Neuron (in vitro differentiated cells): ENCODE measurements around the gene CRHR2.

ENCODE experiments used
- H2AFZ ChIP-seq: one replicate; pipeline ENCODE4 v1.6.1; 2013; ENCODE audit warnings: low read depth, mild to moderate bottlenecking, inconsistent platforms, low read length, moderate library complexity
- H3K27me3 ChIP-seq: one replicate; pipeline ENCODE4 v1.6.1; 2013; ENCODE audit warnings: low read length; ENCODE audit not compliant: insufficient read depth
- H3K36me3 ChIP-seq: one replicate; pipeline ENCODE4 v1.6.1; 2013; ENCODE audit warnings: low read length; ENCODE audit not compliant: insufficient read depth
- H3K4me1 ChIP-seq: one replicate; pipeline ENCODE4 v1.6.1; 2013; ENCODE audit warnings: low read length; ENCODE audit not compliant: insufficient read depth
- H3K4me3 ChIP-seq: 2 replicates; pipeline ENCODE4 v1.5.1; 2013; ENCODE audit warnings: mild to moderate bottlenecking, low read length, moderate library complexity
- H3K9me3 ChIP-seq: one replicate; pipeline ENCODE4 v1.6.1; 2013; ENCODE audit warnings: low read length

Gene CRHR2

GRCh38 chr7:30634634-30635201 is 47.5 kb downstream of the CRHR2 start:
- peaks cover 55% of the 10 kb centered on the region for H3K36me3 ChIP-seq
- H2AFZ ChIP-seq = no peak overlapping the region
- H3K9me3 ChIP-seq = peaks cover 5% of the 10 kb centered on the region

DNA sequence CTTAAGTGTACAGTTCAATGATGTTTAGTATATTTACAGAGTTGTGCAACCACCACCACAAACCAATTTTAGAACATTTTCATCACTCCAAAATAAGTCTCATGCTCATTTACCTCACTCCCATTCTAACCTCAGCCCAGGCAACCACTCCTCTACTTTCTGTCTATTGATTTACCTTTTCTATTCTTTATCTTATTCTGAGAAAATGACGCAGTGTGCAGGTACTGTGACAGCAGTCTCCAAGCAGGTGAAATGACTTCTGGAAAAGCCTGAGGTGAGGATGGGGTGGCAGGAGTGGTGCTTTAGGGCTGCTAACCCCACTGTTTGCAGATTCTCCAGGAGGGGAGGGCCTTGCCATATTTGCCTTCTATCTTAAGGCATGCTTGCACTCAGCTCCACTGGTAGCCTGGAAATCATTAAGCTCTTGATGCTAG is 48.0 kb downstream of the CRHR2 start:
- H3K27me3 ChIP-seq = no peaks in the 10 kb centered on the region
- H3K9me3 ChIP-seq = peaks cover 5% of the 10 kb centered on the region
- no peaks in the 10 kb centered on the region for H3K4me1 ChIP-seq
- no peak overlapping the region for H3K4me3 ChIP-seq
- peaks cover 60% of the 10 kb centered on the region for H3K36me3 ChIP-seq
- H2AFZ ChIP-seq = no peak overlapping the region

More at GRCh38 chr7:30634634-30635201, 47.5 kb downstream of the CRHR2 start:
- no peaks in the 10 kb centered on the region for H3K27me3 ChIP-seq
- H3K4me1 ChIP-seq = no peaks in the 10 kb centered on the region
- H3K4me3 ChIP-seq = no peak overlapping the region

DNA sequence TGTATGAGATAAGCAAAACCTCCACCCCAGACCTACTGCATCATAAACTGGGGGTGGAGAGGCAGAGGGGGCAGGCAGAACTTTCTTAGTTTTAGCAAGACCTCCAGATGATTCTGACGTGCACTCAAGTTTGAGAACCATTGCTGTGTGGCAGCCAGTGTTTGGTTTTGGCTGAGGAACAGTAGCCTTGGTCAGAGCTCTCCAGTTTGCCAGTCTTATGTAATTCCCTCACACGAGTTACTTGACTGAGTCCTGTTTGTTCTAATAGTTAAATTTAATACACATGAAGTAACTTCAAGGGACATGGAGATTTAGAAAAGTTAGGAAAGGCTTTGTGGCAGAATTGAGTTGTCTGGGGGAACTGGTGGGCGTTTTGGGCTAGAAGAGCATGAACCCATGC is 49.0 kb downstream of the CRHR2 start:
- no peaks in the 10 kb centered on the region for H3K4me1 ChIP-seq
- peaks cover 70% of the 10 kb centered on the region for H3K36me3 ChIP-seq
- H3K27me3 ChIP-seq = no peaks in the 10 kb centered on the region
- H2AFZ ChIP-seq = no peak overlapping the region
- H3K4me3 ChIP-seq = no peak overlapping the region
- peaks cover 5% of the 10 kb centered on the region for H3K9me3 ChIP-seq

GRCh38 chr7:30630986-30631385 is 51.3 kb downstream of the CRHR2 start:
- peaks cover 5% of the 10 kb centered on the region for H3K9me3 ChIP-seq
- peaks cover 83% of the 10 kb centered on the region for H3K36me3 ChIP-seq
- no peaks in the 10 kb centered on the region for H3K4me1 ChIP-seq
- H3K27me3 ChIP-seq = no peaks in the 10 kb centered on the region
- no peak overlapping the region for H3K4me3 ChIP-seq
- H2AFZ ChIP-seq = no peak overlapping the region

- peaks cover 74% of the 10 kb centered on the region for H3K36me3 ChIP-seq
- no peak overlapping the region for H3K4me3 ChIP-seq
- no peaks in the 10 kb centered on the region for H3K27me3 ChIP-seq
- no peaks in the 10 kb centered on the region for H3K4me1 ChIP-seq
- no peaks in the 10 kb centered on the region for H3K9me3 ChIP-seq
- no peak overlapping the region for H2AFZ ChIP-seq
Observed at GRCh38 chr7:30627026-30627425, 55.2 kb downstream of the CRHR2 start.

- no peak overlapping the region for H2AFZ ChIP-seq
- H3K4me3 ChIP-seq = no peak overlapping the region
- peaks cover 74% of the 10 kb centered on the region for H3K36me3 ChIP-seq
- H3K9me3 ChIP-seq = no peaks in the 10 kb centered on the region
- no peaks in the 10 kb centered on the region for H3K27me3 ChIP-seq
- H3K4me1 ChIP-seq = no peaks in the 10 kb centered on the region
Observed at GRCh38 chr7:30625283-30625682, 57.0 kb downstream of the CRHR2 start.

DNA sequence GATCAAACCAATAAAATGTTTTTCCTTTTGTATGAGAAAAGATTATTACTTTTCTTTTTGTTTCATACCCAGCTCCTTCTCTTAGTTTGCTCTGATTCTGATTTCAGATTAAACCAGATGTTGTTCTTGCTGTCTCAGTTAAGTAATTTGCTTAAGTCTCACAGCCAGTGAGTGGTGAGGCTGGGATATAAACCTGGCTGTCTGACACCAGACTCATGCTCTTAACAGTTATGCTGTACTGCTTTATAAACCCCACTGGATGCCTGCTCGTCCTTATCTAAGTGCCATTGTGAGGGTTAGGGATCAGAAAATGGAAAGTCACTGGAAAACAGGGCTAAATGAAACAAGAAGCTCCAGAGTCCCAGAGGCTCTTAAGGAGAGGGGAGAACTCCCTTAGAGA is 63.3 kb downstream of the CRHR2 start:
- Histone ChIP-seq H2AFZ (no peak overlapping the region), H3K36me3 (peaks cover 75% of the 10 kb centered on the region), H3K9me3 (no peaks in the 10 kb centered on the region), H3K27me3 (no peaks in the 10 kb centered on the region), H3K4me1 (no peaks in the 10 kb centered on the region), H3K4me3 (no peak overlapping the region)

GRCh38 chr7:30618080-30618676 is 64.1 kb downstream of the CRHR2 start:
- Histone ChIP-seq H3K9me3 (no peaks in the 10 kb centered on the region), H3K4me1 (no peaks in the 10 kb centered on the region), H3K27me3 (no peaks in the 10 kb centered on the region), H3K4me3 (no peak overlapping the region), H2AFZ (no peak overlapping the region), H3K36me3 (peaks cover 78% of the 10 kb centered on the region)

- Histone ChIP-seq H3K27me3 (no peaks in the 10 kb centered on the region), H3K9me3 (no peaks in the 10 kb centered on the region), H2AFZ (no peak overlapping the region), H3K36me3 (peaks cover 84% of the 10 kb centered on the region), H3K4me3 (no peak overlapping the region), H3K4me1 (no peaks in the 10 kb centered on the region)
Observed at GRCh38 chr7:30617359-30617758, 64.9 kb downstream of the CRHR2 start.

- Histone ChIP-seq H3K27me3 (no peaks in the 10 kb centered on the region), H3K4me3 (no peak overlapping the region), H3K4me1 (no peaks in the 10 kb centered on the region), H3K36me3 (peaks cover 82% of the 10 kb centered on the region), H2AFZ (no peak overlapping the region), H3K9me3 (no peaks in the 10 kb centered on the region)
Observed at GRCh38 chr7:30616318-30616717, 65.9 kb downstream of the CRHR2 start.

- Histone ChIP-seq H3K4me1 (no peaks in the 10 kb centered on the region), H3K9me3 (no peaks in the 10 kb centered on the region), H2AFZ (no peak overlapping the region), H3K36me3 (peaks cover 91% of the 10 kb centered on the region), H3K4me3 (no peak overlapping the region), H3K27me3 (no peaks in the 10 kb centered on the region)
Observed at GRCh38 chr7:30613366-30614325, 68.6 kb downstream of the CRHR2 start.

GRCh38 chr7:30612658-30613265 is 69.5 kb downstream of the CRHR2 start:
- H3K4me1 ChIP-seq = no peaks in the 10 kb centered on the region
- no peaks in the 10 kb centered on the region for H3K27me3 ChIP-seq
- H3K36me3 ChIP-seq = peaks cover 89% of the 10 kb centered on the region
- no peak overlapping the region for H3K4me3 ChIP-seq
- no peaks in the 10 kb centered on the region for H3K9me3 ChIP-seq
- H2AFZ ChIP-seq = no peak overlapping the region

DNA sequence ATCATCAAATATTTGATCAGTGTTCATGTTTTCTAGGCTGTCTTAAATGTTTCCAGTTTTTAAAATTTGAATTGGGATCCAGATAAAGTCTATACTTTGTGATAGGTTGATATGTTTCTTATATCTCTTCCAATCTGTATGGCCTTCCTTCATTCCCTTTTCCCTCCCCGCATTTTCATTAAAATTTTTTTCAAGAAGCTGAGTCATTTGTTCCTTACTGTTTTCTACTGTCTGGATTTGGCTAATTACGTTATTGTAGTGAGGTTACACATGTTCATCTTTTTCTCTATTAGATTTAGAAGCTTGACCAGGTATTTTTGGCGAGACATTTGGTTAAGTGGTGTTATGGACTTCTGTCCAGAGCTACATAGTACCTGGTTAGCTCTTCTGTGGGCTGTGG is 76.4 kb downstream of the CRHR2 start:
- no peak overlapping the region for H2AFZ ChIP-seq
- H3K27me3 ChIP-seq = no peaks in the 10 kb centered on the region
- peaks cover 82% of the 10 kb centered on the region for H3K36me3 ChIP-seq
- no peak overlapping the region for H3K4me3 ChIP-seq
- no peaks in the 10 kb centered on the region for H3K4me1 ChIP-seq
- no peaks in the 10 kb centered on the region for H3K9me3 ChIP-seq
